HK-2 (cell line): ENCODE measurements around the gene PERCC1.

Experiments
- DNase-seq: peaks from one replicate; pipeline ENCODE4 v3.0.0-alpha.2; 2018; ENCODE audit not compliant: unreplicated experiment

PERCC1 gene

GRCh38 chr16:1412847-1413246 lies 18.0 kb upstream of the PERCC1 start:
- no peak for DNase-seq

- no peak for DNase-seq
These were observed 17.0 kb upstream of the PERCC1 start for GRCh38 chr16:1413684-1414531.

GRCh38 chr16:1414532-1415260 lies 16.2 kb upstream of the PERCC1 start, which contains the start of gene UNKL:
UNKL (minus strand) TSS chr16:1414704; CDS start chr16:1414691, 13 bp downstream.
- DNase-seq: peak; percentile 42

GRCh38 chr16:1416521-1416941 lies 14.3 kb upstream of the PERCC1 start:
- DNase-seq: no peak

GRCh38 chr16:1420111-1420539 lies 10.8 kb upstream of the PERCC1 start:
- no peak for DNase-seq

- no peak for DNase-seq
These were observed 8.8 kb upstream of the PERCC1 start for GRCh38 chr16:1422076-1422475.

- DNase-seq: no peak
These were observed 6.8 kb upstream of the PERCC1 start for GRCh38 chr16:1424028-1424427.

- DNase-seq: no peak
These were observed 5.1 kb upstream of the PERCC1 start for GRCh38 chr16:1425616-1426370.

- no peak for DNase-seq
These were observed 4.0 kb upstream of the PERCC1 start for GRCh38 chr16:1426734-1427471.

- DNase-seq: no peak
These were observed 3.1 kb upstream of the PERCC1 start for GRCh38 chr16:1427473-1428461.

GRCh38 chr16:1428511-1428910 lies 2.4 kb upstream of the PERCC1 start:
- DNase-seq: no peak

- no peak for DNase-seq
These were observed 1.9 kb upstream of the PERCC1 start for GRCh38 chr16:1429012-1429411.

GRCh38 chr16:1429631-1430030 lies 1.2 kb upstream of the PERCC1 start:
- no peak for DNase-seq

GRCh38 chr16:1430214-1430758 lies 592 bp upstream of the PERCC1 start:
- DNase-seq: no peak

- DNase-seq: no peak
These were observed 806 bp downstream of the PERCC1 start for GRCh38 chr16:1431497-1432270.

- DNase-seq: no peak
These were observed 1.7 kb downstream of the PERCC1 start for GRCh38 chr16:1432388-1433262.

- no peak for DNase-seq
These were observed 2.3 kb downstream of the PERCC1 start for GRCh38 chr16:1433263-1433560.

GRCh38 chr16:1433756-1434155 lies 2.9 kb downstream of the PERCC1 start:
- DNase-seq: no peak
